Skeletal muscle satellite cell (primary cell): ENCODE results near the gene TAC3.
"Not testable (repeated sequence)": the region's sequence is repeated elsewhere in the genome, so short reads cannot be mapped to it uniquely, and the experiment has no call there.

Experiments used
- H3K27me3 ChIP-seq: 2 replicates; pipeline ENCODE4 v1.7.0; 2013; ENCODE audit warnings: low read length; ENCODE audit not compliant: control insufficient read depth, insufficient read depth
- H3K36me3 ChIP-seq: 2 replicates; pipeline ENCODE4 v1.7.0; 2013; ENCODE audit warnings: mild to moderate bottlenecking, control low read depth, low read length; ENCODE audit not compliant: insufficient read depth
- H3K4me1 ChIP-seq: 2 replicates; pipeline ENCODE4 v1.7.0; 2013; ENCODE audit warnings: low read length; ENCODE audit not compliant: control insufficient read depth, insufficient read depth
- H3K4me2 ChIP-seq: 2 replicates; pipeline ENCODE4 v1.7.0; 2013; ENCODE audit warnings: mild to moderate bottlenecking, low read length
- H3K4me3 ChIP-seq: 2 replicates; pipeline ENCODE4 v1.7.0; 2013; ENCODE audit warnings: low read length
- H3K9ac ChIP-seq: 2 replicates; pipeline ENCODE4 v1.7.0; 2013; ENCODE audit warnings: mild to moderate bottlenecking, low read depth, low read length, moderate library complexity
- H3K9me3 ChIP-seq: replicated peaks from 2 replicates; pipeline ENCODE4 v1.7.0; 2013; ENCODE audit warnings: mild to moderate bottlenecking, control low read depth, low read length

Gene TAC3

GRCh38 chr12:57031789-57032188 is 15.5 kb upstream of the TAC3 start:
- Histone ChIP-seq H3K27me3 (peaks cover 68% of the 10 kb centered on the region), H3K9ac (no peak overlapping the region), H3K36me3 (no peaks in the 10 kb centered on the region), H3K4me3 (no peak overlapping the region), H3K9me3 (no peaks in the 10 kb centered on the region), H3K4me1 (no peaks in the 10 kb centered on the region), H3K4me2 (no peak overlapping the region)

- H3K4me3 ChIP-seq, result no peak overlapping the region
- no peaks in the 10 kb centered on the region for H3K4me1 ChIP-seq
- H3K4me2 ChIP-seq, result no peak overlapping the region
- H3K9ac ChIP-seq, result no peak overlapping the region
- H3K36me3 ChIP-seq, result no peaks in the 10 kb centered on the region
- peaks cover 68% of the 10 kb centered on the region for H3K27me3 ChIP-seq
- no peaks in the 10 kb centered on the region for H3K9me3 ChIP-seq
These were observed 14.9 kb upstream of the TAC3 start for GRCh38 chr12:57031138-57031725.

- peaks cover 72% of the 10 kb centered on the region for H3K27me3 ChIP-seq
- no peaks in the 10 kb centered on the region for H3K36me3 ChIP-seq
- no peak overlapping the region for H3K9ac ChIP-seq
- H3K9me3 ChIP-seq, result no peaks in the 10 kb centered on the region
- H3K4me2 ChIP-seq, result no peak overlapping the region
- H3K4me3 ChIP-seq, result no peak overlapping the region
- no peaks in the 10 kb centered on the region for H3K4me1 ChIP-seq
These were observed 13.1 kb upstream of the TAC3 start for GRCh38 chr12:57029457-57029856.

GRCh38 chr12:57027805-57028153 is 11.4 kb upstream of the TAC3 start:
- H3K27me3 ChIP-seq, result peaks cover 67% of the 10 kb centered on the region
- H3K9ac ChIP-seq, result no peak overlapping the region
- no peaks in the 10 kb centered on the region for H3K9me3 ChIP-seq
- no peak overlapping the region for H3K4me2 ChIP-seq
- H3K4me3 ChIP-seq, result no peak overlapping the region
- no peaks in the 10 kb centered on the region for H3K36me3 ChIP-seq
- H3K4me1 ChIP-seq, result no peaks in the 10 kb centered on the region

GRCh38 chr12:57027011-57027804 is 10.9 kb upstream of the TAC3 start:
- H3K9me3 ChIP-seq, result no peaks in the 10 kb centered on the region
- H3K27me3 ChIP-seq, result peaks cover 63% of the 10 kb centered on the region
- no peaks in the 10 kb centered on the region for H3K4me1 ChIP-seq
- H3K36me3 ChIP-seq, result no peaks in the 10 kb centered on the region
- no peak overlapping the region for H3K9ac ChIP-seq
- H3K4me2 ChIP-seq, result no peak overlapping the region
- no peak overlapping the region for H3K4me3 ChIP-seq

- H3K9me3 ChIP-seq, result no peaks in the 10 kb centered on the region
- H3K4me1 ChIP-seq, result no peaks in the 10 kb centered on the region
- H3K27me3 ChIP-seq, result peaks cover 46% of the 10 kb centered on the region
- no peak overlapping the region for H3K9ac ChIP-seq
- no peaks in the 10 kb centered on the region for H3K36me3 ChIP-seq
- no peak overlapping the region for H3K4me2 ChIP-seq
- H3K4me3 ChIP-seq, result no peak overlapping the region
These were observed 8.9 kb upstream of the TAC3 start for GRCh38 chr12:57025196-57025595.

- H3K36me3 ChIP-seq, H3K4me2 ChIP-seq, H3K9me3 ChIP-seq, H3K9ac ChIP-seq, H3K4me1 ChIP-seq, H3K4me3 ChIP-seq: not testable (repeated sequence)
- peaks cover 26% of the 10 kb centered on the region for H3K27me3 ChIP-seq
These were observed 6.0 kb upstream of the TAC3 start for GRCh38 chr12:57022324-57022723.

GRCh38 chr12:57019983-57020719 is 3.8 kb upstream of the TAC3 start:
- Histone ChIP-seq H3K9me3 (no peaks in the 10 kb centered on the region), H3K9ac (no peak overlapping the region), H3K4me2 (no peak overlapping the region), H3K27me3 (peaks cover 22% of the 10 kb centered on the region), H3K4me1 (no peaks in the 10 kb centered on the region), H3K4me3 (no peak overlapping the region), H3K36me3 (no peaks in the 10 kb centered on the region)

GRCh38 chr12:57018906-57019305 is 2.6 kb upstream of the TAC3 start:
- no peaks in the 10 kb centered on the region for H3K36me3 ChIP-seq
- H3K4me1 ChIP-seq, result no peaks in the 10 kb centered on the region
- H3K27me3 ChIP-seq, result peaks cover 28% of the 10 kb centered on the region
- H3K4me3 ChIP-seq, result no peak overlapping the region
- H3K4me2 ChIP-seq, result no peak overlapping the region
- no peaks in the 10 kb centered on the region for H3K9me3 ChIP-seq
- H3K9ac ChIP-seq, result no peak overlapping the region

- not testable (repeated sequence) for H3K4me3 ChIP-seq, H3K9me3 ChIP-seq, H3K4me2 ChIP-seq, H3K4me1 ChIP-seq, H3K9ac ChIP-seq, H3K36me3 ChIP-seq
- peaks cover 34% of the 10 kb centered on the region for H3K27me3 ChIP-seq
These were observed 2.0 kb upstream of the TAC3 start for GRCh38 chr12:57018353-57018752.

- H3K27me3 ChIP-seq, result peaks cover 49% of the 10 kb centered on the region
- no peaks in the 10 kb centered on the region for H3K9me3 ChIP-seq
- H3K9ac ChIP-seq, result no peak overlapping the region
- peaks cover 5% of the 10 kb centered on the region for H3K4me1 ChIP-seq
- H3K4me3 ChIP-seq, result no peak overlapping the region
- no peak overlapping the region for H3K4me2 ChIP-seq
- H3K36me3 ChIP-seq, result no peaks in the 10 kb centered on the region
These were observed 3.5 kb downstream of the TAC3 start for GRCh38 chr12:57012600-57013465.
